Neutrophil (primary cell): ENCODE results near the gene TET1.
"Not testable (repeated sequence)": the region's sequence is repeated elsewhere in the genome, so short reads cannot be mapped to it uniquely, and the experiment has no call there.

Source experiments
- H3K27ac ChIP-seq: fragments of 200-600 bp; sonication (generic); 2 replicates; pipeline ENCODE4 v1.5.1; 2016; ENCODE audit warnings: mild to moderate bottlenecking, moderate library complexity
- H3K27me3 ChIP-seq: fragments of 200-600 bp; sonication (generic); 2 replicates; pipeline ENCODE4 v1.6.0; 2016; ENCODE audit warnings: mild to moderate bottlenecking
- H3K36me3 ChIP-seq: fragments of 200-600 bp; sonication (generic); 2 replicates; pipeline ENCODE4 v1.5.1; 2017
- H3K4me1 ChIP-seq, 2 experiments: fragments of 200-600 bp in 1 of 2; sonication (generic) in 1 of 2; 1 replicate in 1 of 2; 2 replicates in 1 of 2; pipeline versions ENCODE4 v1.5.1 to v1.6.1; 2013 to 2016; ENCODE audit warnings: low read depth in 1 of 2, low read length in 1 of 2, mild to moderate bottlenecking in 1 of 2, moderate library complexity in 1 of 2; ENCODE audit not compliant: control insufficient read depth in 1 of 2, insufficient read depth in 1 of 2
- H3K4me3 ChIP-seq, 2 experiments: fragments of 200-600 bp in 1 of 2; sonication (generic) in 1 of 2; 1 replicate in 1 of 2; 2 replicates in 1 of 2; pipeline ENCODE4 v1.5.1; 2013 to 2016; ENCODE audit warnings: low read depth in 1 of 2, low read length in 1 of 2, mild to moderate bottlenecking in 1 of 2, moderate library complexity in 1 of 2
- H3K9me3 ChIP-seq: fragments of 200-600 bp; sonication (generic); 2 replicates; pipeline ENCODE4 v1.5.1; 2016
- TF ChIP-seq, protein P1 (sequence below): fragments of 200-600 bp; sonication (generic); IDR thresholded peaks from 2 replicates; pipeline ENCODE4 v1.5.1; 2016; ENCODE audit warnings: antibody characterized with exemption

Gene TET1

DNA sequence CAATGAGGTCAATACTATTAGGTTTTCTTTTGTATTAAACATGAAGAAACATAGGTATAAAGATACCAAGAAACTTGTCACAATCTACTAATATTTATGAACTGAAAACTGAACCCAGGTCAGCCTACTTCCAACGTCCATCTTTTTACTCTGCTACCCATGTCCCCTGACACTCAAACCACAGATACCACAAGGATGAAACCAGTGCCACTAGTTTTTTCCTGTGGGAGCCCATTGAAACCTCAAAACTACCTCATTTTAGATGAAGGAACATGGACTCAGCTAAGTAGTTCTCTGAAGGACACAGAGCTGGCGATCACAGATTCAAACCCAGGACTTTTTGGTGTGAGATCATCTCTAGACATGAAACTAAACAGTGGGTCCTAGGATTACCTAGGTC, 6.8 kb downstream of the TET1 start:
- Histone ChIP-seq H3K4me3 (no peak overlapping the region), H3K4me1 (peaks cover 0 to 1% of the 10 kb centered on the region in 2 experiments), H3K27ac (no peak overlapping the region), H3K27me3 (peaks cover 84% of the 10 kb centered on the region), H3K9me3 (no peaks in the 10 kb centered on the region), H3K36me3 (no peaks in the 10 kb centered on the region)
- TF ChIP-seq, protein P1, sequence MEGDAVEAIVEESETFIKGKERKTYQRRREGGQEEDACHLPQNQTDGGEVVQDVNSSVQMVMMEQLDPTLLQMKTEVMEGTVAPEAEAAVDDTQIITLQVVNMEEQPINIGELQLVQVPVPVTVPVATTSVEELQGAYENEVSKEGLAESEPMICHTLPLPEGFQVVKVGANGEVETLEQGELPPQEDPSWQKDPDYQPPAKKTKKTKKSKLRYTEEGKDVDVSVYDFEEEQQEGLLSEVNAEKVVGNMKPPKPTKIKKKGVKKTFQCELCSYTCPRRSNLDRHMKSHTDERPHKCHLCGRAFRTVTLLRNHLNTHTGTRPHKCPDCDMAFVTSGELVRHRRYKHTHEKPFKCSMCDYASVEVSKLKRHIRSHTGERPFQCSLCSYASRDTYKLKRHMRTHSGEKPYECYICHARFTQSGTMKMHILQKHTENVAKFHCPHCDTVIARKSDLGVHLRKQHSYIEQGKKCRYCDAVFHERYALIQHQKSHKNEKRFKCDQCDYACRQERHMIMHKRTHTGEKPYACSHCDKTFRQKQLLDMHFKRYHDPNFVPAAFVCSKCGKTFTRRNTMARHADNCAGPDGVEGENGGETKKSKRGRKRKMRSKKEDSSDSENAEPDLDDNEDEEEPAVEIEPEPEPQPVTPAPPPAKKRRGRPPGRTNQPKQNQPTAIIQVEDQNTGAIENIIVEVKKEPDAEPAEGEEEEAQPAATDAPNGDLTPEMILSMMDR: no peak

DNA sequence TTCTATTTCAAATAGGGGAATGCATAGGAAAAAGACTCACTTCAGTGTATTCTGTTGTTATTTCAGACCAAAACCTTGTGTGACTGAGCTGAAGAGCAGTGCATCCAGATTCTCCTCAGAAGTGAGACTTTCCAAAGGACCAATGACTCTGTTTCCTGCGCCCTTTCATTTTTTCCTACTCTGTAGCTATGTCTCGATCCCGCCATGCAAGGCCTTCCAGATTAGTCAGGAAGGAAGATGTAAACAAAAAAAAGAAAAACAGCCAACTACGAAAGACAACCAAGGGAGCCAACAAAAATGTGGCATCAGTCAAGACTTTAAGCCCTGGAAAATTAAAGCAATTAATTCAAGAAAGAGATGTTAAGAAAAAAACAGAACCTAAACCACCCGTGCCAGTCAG, 12.0 kb downstream of the TET1 start:
- H3K4me3 ChIP-seq: no peak overlapping the region
- H3K36me3 ChIP-seq: no peaks in the 10 kb centered on the region
- H3K27me3 ChIP-seq: peaks cover 60% of the 10 kb centered on the region
- TF ChIP-seq, protein P1: no peak
- no peaks in the 10 kb centered on the region for H3K4me1 ChIP-seq
- no peak overlapping the region for H3K27ac ChIP-seq
- H3K9me3 ChIP-seq: no peaks in the 10 kb centered on the region

DNA sequence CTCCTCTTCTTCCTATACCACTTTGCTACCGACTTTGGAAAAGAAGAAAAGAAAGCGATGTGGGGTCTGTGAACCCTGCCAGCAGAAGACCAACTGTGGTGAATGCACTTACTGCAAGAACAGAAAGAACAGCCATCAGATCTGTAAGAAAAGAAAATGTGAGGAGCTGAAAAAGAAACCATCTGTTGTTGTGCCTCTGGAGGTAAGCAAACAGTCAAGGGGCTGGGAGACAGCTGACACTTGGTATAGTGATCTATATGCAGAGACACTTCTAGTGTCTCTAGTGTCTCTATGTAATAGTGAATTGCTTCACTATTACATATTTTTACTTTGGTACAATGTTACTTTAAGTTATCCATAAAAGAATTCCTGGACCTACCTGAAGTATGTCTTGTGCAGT, 13.9 kb downstream of the TET1 start:
- no peaks in the 10 kb centered on the region for H3K9me3 ChIP-seq
- H3K36me3 ChIP-seq: no peaks in the 10 kb centered on the region
- H3K4me3 ChIP-seq: no peak overlapping the region

DNA sequence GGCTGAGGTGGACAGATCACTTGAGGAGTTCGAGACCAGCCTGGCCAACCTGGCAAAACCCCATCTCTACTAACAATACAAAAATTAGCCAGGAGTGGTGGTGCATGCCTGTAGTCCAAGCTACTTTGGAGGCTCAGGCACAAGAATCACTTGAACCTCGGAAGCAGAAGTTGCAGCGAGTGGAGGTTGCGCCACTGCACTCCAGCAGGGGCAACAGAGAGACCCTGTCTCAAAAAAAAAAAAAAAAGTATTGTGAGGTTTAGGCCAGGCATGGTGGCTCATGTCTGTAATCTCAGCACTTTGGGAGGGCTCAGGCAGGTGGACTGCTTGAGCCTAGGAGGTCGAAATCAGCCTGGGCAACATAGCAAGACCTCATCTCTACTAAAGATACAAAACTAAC, 16.0 kb downstream of the TET1 start:
- Histone ChIP-seq H3K4me1 (no peaks in the 10 kb centered on the region), H3K9me3 (no peaks in the 10 kb centered on the region), H3K27me3 (peaks cover 38% of the 10 kb centered on the region), H3K4me3 (no peak overlapping the region), H3K36me3 (no peaks in the 10 kb centered on the region), H3K27ac (no peak overlapping the region)
- TF ChIP-seq, protein P1: no peak

More for the DNA sequence above, 13.9 kb downstream of the TET1 start:
- H3K27ac ChIP-seq: no peak overlapping the region
- no peaks in the 10 kb centered on the region for H3K4me1 ChIP-seq
- peaks cover 42% of the 10 kb centered on the region for H3K27me3 ChIP-seq
- TF ChIP-seq, protein P1: no peak

DNA sequence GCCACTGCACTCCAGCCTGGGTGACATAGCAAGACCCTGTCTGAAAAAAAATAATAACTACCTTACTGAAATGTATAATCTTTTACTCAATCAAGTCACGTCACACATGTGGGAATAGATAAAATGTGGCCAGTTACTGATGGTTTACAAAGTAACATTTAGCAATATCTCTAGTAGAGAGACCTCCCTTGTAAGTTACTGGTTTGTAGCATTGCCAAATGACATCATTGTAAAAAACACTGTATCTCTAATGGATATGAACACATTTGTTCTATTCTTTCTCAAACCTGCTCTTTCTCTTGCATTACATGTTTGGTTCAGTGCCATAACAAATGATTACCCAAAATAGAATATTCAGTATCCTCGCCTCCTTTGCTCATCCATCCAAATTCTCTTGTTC, 18.8 kb downstream of the TET1 start:
- H3K36me3 ChIP-seq: no peaks in the 10 kb centered on the region
- no peaks in the 10 kb centered on the region for H3K9me3 ChIP-seq
- TF ChIP-seq, protein P1: no peak

DNA sequence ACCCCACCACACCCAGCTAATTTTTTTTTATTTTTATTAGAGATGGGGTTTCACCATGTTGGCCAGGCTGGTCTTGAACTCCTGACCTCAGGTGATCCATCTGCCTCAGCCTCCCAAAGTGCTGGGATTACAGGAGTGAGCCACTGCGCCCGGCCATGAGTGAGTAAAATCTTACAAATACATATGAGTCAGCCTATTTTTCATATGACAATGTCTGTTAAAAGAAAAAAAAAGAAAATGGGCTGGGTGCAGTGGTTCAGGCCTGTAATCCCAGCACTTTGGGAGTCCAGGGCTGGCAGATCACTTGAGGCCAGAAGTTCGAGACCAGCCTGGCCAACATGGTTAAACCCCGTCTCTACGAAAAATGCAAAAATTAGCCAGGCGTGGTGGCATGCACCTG, 24.1 kb downstream of the TET1 start:
- H3K36me3 ChIP-seq, H3K27ac ChIP-seq, H3K4me3 ChIP-seq, H3K4me1 ChIP-seq, H3K9me3 ChIP-seq: not testable (repeated sequence)
- peaks cover 11% of the 10 kb centered on the region for H3K27me3 ChIP-seq

More for the DNA sequence above, 18.8 kb downstream of the TET1 start:
- no peak overlapping the region for H3K4me3 ChIP-seq
- peaks cover 13% of the 10 kb centered on the region for H3K27me3 ChIP-seq
- no peak overlapping the region for H3K27ac ChIP-seq
- H3K4me1 ChIP-seq: no peaks in the 10 kb centered on the region
